GM12864 (cell line): ENCODE measurements around the gene POTEC.
"Not testable (repeated sequence)": the region's sequence is repeated elsewhere in the genome, so short reads cannot be mapped to it uniquely, and the experiment has no call there.

Experiments
- DNase-seq: peaks from one replicate; pipeline ENCODE4 v3.0.0-alpha.2; 2011; ENCODE audit warnings: low read depth
- H3K4me3 ChIP-seq: 2 replicates; pipeline ENCODE4 v1.5.1; 2011; ENCODE audit warnings: mild to moderate bottlenecking, low read depth, low read length, control low read depth
- TF ChIP-seq, protein P1 (sequence below): IDR thresholded peaks from 2 replicates; pipeline ENCODE4 v1.5.1; 2011; ENCODE audit warnings: low read depth, mild to moderate bottlenecking, moderate library complexity, low read length, control low read depth, inconsistent platforms; ENCODE audit errors: missing control alignments

Gene POTEC

DNA sequence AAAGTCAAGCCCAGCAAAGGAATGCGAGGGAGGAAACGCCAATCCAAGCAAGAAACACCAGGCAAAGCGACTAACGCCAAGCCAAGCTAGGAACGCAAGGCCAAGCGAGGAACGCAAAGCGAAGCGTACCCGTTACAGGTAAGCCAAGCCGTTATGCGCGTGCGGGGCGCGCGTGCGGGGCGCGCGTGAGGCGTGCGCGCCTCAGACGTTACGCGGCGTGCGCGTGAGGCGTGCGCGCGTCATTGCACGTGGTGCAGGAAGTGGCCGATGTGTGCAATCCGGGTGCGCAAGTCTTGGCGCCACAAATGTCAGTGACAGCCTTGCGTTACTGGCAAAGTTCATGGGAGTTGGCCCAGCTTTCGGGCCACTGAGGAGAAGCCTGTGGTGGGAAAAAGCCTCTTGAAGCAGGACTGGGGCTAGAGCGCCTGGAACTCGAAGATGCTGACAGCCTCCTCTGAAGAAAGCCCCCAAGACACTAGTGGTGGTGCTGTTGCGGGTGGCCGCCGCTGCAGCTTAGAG is at the start of gene POTEC:
TSS of gene POTEC (minus strand) at position 155 of the 519 bp plus-strand sequence. CDS start 454 bp downstream, outside the sequence.
- H3K4me3 ChIP-seq, DNase-seq: not testable (repeated sequence)

GRCh38 chr18:14577971-14578370 is 34.6 kb upstream of the POTEC start:
- no peak for DNase-seq
- TF ChIP-seq, protein P1, sequence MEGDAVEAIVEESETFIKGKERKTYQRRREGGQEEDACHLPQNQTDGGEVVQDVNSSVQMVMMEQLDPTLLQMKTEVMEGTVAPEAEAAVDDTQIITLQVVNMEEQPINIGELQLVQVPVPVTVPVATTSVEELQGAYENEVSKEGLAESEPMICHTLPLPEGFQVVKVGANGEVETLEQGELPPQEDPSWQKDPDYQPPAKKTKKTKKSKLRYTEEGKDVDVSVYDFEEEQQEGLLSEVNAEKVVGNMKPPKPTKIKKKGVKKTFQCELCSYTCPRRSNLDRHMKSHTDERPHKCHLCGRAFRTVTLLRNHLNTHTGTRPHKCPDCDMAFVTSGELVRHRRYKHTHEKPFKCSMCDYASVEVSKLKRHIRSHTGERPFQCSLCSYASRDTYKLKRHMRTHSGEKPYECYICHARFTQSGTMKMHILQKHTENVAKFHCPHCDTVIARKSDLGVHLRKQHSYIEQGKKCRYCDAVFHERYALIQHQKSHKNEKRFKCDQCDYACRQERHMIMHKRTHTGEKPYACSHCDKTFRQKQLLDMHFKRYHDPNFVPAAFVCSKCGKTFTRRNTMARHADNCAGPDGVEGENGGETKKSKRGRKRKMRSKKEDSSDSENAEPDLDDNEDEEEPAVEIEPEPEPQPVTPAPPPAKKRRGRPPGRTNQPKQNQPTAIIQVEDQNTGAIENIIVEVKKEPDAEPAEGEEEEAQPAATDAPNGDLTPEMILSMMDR, result no peak
- no peak overlapping the region for H3K4me3 ChIP-seq

GRCh38 chr18:14559502-14559901 is 16.1 kb upstream of the POTEC start:
- not testable (repeated sequence) for DNase-seq, H3K4me3 ChIP-seq

DNA sequence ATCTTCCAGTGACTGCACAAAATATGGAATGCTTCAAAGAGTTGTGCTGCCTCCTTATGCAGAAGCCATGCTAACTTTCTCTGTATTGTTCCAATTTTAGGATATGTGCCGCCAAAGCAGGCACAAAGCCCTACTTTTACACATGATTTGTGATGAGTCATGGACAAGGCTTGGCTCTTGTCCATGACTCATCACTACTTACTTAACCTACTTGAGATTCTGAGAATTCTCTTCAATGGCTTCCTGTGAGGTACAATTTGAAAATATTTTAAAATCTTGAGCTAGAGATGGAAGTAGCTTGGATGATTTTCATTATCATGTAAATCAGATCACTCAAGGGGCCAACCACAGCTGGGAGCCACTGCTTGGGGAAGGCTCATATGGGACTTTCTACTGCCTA is 11.7 kb downstream of the POTEC start:
- DNase-seq, result not testable (repeated sequence)

GRCh38 chr18:14510707-14511106 is 32.7 kb downstream of the POTEC start:
- DNase-seq, H3K4me3 ChIP-seq: not testable (repeated sequence)

More for the DNA sequence above, 11.7 kb downstream of the POTEC start:
- not testable (repeated sequence) for H3K4me3 ChIP-seq

GRCh38 chr18:14503691-14504090 is 39.7 kb downstream of the POTEC start:
- H3K4me3 ChIP-seq, DNase-seq: not testable (repeated sequence)

DNA sequence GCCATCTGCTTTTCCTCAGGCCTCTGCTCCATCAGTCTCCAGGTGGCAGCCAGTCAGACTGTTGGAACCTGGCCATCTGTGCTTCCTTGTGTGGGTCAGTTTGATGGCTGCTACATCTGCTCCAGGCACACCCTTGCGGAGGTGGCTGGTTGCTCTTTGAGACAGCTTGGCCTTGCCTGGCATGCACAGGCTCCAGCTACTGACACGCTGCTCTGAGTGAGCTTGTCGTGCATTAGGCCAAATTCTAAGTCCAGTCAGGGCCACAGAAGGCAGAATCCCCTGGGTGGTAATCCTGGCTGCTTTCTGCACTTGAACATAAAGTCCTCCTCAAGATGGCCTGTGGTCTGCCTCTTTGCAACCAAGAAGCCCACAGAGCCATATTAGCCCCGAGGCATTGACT is 41.5 kb downstream of the POTEC start:
- DNase-seq, H3K4me3 ChIP-seq: not testable (repeated sequence)

- not testable (repeated sequence) for DNase-seq, H3K4me3 ChIP-seq
These were observed 54.0 kb downstream of the POTEC start for GRCh38 chr18:14489256-14490014.

DNA sequence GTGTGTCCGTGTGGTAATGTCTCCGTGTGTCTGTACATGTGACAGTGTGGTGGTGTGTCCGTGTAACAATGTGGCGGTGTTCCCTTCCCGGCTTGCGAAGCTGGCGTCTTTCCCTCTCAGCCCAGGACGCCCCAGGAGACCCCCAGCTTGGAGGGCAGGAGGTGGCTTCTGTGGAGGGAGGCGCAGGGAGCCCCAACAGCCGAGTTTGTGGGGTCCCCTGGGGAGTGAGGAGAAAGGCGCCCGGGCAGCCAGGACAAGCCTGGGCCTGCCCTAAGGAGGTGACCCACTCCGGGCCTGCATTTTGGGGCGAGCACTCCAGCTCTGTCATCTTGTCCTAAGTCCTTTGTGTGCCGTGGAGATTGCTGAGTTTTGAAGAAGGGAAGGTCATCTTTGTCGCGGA is 54.6 kb downstream of the POTEC start:
- not testable (repeated sequence) for H3K4me3 ChIP-seq, DNase-seq

- not testable (repeated sequence) for DNase-seq, H3K4me3 ChIP-seq
These were observed 56.3 kb downstream of the POTEC start for GRCh38 chr18:14486926-14487580.

GRCh38 chr18:14479076-14479475 is 64.3 kb downstream of the POTEC start:
- H3K4me3 ChIP-seq, DNase-seq: not testable (repeated sequence)

GRCh38 chr18:14475520-14475919 is 67.9 kb downstream of the POTEC start:
- DNase-seq, H3K4me3 ChIP-seq: not testable (repeated sequence)

DNA sequence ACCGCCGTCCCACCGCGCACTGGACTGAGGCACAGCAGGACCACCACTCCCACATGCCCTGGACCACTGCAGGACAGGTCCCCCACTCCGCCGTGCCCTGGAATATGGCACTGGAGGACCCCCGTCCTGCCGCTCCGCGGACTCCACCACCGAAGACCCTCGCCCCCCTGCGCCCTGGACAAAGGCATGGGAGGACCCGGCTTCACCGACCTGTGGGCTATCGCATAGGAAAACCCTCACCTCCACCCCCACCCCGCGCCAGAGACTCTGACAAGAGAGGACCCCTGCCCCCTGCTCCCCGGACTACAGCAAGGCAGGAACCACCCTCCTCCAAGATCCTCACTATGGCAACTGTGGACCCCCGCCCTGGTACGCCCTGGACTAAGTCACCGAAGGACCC is 68.6 kb downstream of the POTEC start:
- H3K4me3 ChIP-seq, DNase-seq: not testable (repeated sequence)

DNA sequence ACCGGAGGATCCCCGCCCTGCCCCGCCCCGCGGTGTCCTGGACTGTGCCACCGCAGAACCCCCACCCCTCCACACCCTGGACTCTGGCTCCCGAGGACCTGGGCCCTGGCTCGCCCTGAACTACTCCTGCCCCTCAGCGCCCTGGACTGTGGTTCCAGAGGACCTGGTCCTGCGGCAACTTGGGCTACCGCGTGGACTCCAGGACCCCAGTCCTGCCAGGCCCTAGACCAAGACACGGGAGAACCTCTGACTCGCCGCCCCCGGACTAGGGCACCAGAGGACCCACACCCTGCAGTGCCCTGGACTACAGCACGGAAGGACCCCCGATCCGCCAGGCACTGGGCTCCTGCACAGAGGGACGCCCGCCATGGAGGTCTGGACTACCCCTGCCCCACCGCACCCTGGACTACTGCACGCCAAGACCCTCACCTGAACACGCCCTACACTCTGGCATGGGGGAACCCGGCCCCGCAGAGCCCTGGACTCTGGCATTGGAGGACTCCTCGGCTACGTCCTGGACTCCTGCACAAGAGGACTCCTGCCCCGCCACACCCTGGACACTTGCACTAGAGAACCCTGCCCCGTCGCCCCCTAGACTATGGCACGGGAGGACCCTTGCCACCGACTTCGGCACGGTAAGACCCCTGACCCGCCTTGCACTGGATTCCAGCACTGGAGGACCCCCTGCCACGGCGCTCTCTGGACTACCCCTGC is 69.2 kb downstream of the POTEC start:
- not testable (repeated sequence) for DNase-seq, H3K4me3 ChIP-seq

- H3K4me3 ChIP-seq, DNase-seq: not testable (repeated sequence)
These were observed 70.0 kb downstream of the POTEC start for GRCh38 chr18:14473250-14474006.

DNA sequence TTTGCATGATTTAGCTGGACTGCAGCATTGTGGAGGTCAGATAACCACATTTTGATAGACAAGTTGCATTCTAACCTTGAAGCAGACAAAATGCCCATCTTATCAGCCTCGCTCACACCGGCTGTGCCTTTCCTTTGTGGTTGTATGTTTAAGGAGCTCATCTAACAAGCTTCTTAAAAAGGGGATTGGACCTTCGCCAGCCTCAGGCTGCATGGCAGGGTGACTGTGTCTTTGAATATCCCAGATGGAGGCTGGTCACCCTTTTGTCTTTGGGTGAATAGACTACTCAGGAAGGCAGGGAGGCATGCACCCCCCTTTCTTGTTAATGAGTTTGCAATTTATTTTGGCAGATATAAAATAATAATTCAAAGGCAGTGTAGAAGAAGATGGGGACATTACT is 72.1 kb downstream of the POTEC start:
- DNase-seq, H3K4me3 ChIP-seq: not testable (repeated sequence)

DNA sequence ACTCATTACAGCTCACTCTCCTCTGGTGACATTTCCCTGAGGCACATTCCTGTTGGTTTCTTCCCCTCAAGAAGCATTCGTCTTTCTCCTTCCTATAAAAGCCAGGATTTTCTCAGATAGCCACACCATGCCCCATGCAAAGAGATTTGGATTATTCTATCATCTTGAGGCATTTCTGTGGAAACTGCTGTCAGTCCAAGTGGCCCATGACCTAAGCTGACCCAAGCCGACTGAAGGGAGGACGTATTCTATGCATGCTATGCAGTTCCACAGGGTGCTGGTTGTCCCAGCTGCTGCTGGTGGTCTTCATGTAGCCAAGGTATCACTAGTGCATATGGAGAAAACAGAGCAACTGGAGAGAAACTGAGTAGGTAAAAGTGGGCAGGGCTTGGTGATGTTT is 73.0 kb downstream of the POTEC start:
- DNase-seq, H3K4me3 ChIP-seq: not testable (repeated sequence)
